ENCODE measurements around the gene RRAGC.

RRAGC gene

DNA sequence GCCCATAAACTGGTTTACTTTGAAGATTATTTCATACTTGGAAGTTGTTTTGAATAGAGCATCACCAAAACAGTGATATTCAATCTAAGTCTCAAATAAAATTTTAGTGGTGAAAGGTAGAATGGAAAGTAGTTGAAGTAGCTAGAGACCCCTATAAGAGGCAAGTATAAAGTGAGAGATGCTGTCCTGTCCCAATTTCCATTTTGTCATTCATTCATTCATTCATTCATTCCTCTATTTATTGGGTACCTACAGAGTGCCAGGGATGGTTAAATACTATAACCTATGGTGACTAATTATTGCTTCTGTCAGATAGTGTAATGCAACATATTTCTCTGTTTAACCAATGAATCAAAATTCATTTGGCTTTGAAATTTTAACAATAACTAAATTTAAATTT lies 32.7 kb downstream of the RRAGC start:
- no peaks in the 10 kb centered on the region for H3K27me3 ChIP-seq (ENCODE audit: insufficient read depth, low read length, poor library complexity, severe bottlenecking)
- TF ChIP-seq EZH2phosphoT487 (IDR thresholded peaks at IDR 0.05; ENCODE audit: borderline replicate concordance), result no peak
- TF ChIP-seq, protein P1, sequence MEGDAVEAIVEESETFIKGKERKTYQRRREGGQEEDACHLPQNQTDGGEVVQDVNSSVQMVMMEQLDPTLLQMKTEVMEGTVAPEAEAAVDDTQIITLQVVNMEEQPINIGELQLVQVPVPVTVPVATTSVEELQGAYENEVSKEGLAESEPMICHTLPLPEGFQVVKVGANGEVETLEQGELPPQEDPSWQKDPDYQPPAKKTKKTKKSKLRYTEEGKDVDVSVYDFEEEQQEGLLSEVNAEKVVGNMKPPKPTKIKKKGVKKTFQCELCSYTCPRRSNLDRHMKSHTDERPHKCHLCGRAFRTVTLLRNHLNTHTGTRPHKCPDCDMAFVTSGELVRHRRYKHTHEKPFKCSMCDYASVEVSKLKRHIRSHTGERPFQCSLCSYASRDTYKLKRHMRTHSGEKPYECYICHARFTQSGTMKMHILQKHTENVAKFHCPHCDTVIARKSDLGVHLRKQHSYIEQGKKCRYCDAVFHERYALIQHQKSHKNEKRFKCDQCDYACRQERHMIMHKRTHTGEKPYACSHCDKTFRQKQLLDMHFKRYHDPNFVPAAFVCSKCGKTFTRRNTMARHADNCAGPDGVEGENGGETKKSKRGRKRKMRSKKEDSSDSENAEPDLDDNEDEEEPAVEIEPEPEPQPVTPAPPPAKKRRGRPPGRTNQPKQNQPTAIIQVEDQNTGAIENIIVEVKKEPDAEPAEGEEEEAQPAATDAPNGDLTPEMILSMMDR (conservative IDR thresholded peaks at IDR 0.05; ENCODE audit: low read length), result no peak
- H3F3A ChIP-seq (ENCODE audit: low read depth), result no peaks in the 10 kb centered on the region
- H3K4me3 ChIP-seq (ENCODE audit: low read length, poor library complexity, severe bottlenecking), result no peak overlapping the region
- H3K4me2 ChIP-seq (ENCODE audit: low read depth, low read length, poor library complexity, severe bottlenecking), result no peak overlapping the region
- no peaks in the 10 kb centered on the region for H3K36me3 ChIP-seq (ENCODE audit: insufficient read depth, low read length)
- H3K79me2 ChIP-seq (ENCODE audit: insufficient read depth, low read length), result no peaks in the 10 kb centered on the region
- no peaks in the 10 kb centered on the region for H3K4me1 ChIP-seq (ENCODE audit: insufficient read depth, low read length, poor library complexity, severe bottlenecking)
- no peaks in the 10 kb centered on the region for H3K9me2 ChIP-seq (replicated peaks; ENCODE audit: low read depth, low read length)
- H3K9me3 ChIP-seq (ENCODE audit: insufficient read depth, low read depth, low read length), result no peaks in the 10 kb centered on the region
- H4K20me1 ChIP-seq (ENCODE audit: insufficient read depth, low read length, poor library complexity, severe bottlenecking), result no peaks in the 10 kb centered on the region
- no peak overlapping the region for H2AFZ ChIP-seq (ENCODE audit: low read length)
- no peak overlapping the region for H3K9ac ChIP-seq (ENCODE audit: low read depth, low read length, poor library complexity, severe bottlenecking)

DNA sequence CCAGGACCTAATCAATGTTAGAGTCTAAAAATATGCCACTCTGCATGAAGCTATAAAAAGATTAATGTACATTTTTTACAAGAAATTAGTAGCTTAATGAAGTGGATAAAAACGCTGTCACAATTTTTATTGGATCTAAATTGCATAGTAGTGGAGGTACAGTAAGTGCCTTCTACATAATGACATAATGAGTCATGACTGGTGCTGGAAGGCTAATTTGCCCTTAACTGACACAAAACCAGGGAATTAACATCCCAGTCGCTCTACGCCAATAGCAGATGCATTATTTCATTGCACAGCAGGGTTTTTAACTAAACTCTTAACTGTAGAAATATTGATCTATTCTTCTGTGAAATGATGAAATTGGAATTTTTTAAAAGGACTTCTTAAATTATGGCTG lies 33.3 kb downstream of the RRAGC start:
- H3K9me2 ChIP-seq (replicated peaks; ENCODE audit: low read depth, low read length), result no peaks in the 10 kb centered on the region
- H3K27me3 ChIP-seq (ENCODE audit: insufficient read depth, low read length, poor library complexity, severe bottlenecking), result no peaks in the 10 kb centered on the region
- no peaks in the 10 kb centered on the region for H3K79me2 ChIP-seq (ENCODE audit: insufficient read depth, low read length)
- H4K20me1 ChIP-seq (ENCODE audit: insufficient read depth, low read length, poor library complexity, severe bottlenecking), result no peaks in the 10 kb centered on the region
- no peak overlapping the region for H3K4me2 ChIP-seq (ENCODE audit: low read depth, low read length, poor library complexity, severe bottlenecking)
- H3K4me1 ChIP-seq (ENCODE audit: insufficient read depth, low read length, poor library complexity, severe bottlenecking), result no peaks in the 10 kb centered on the region
- H3K9ac ChIP-seq (ENCODE audit: low read depth, low read length, poor library complexity, severe bottlenecking), result no peak overlapping the region
- H3K36me3 ChIP-seq (ENCODE audit: insufficient read depth, low read length), result no peaks in the 10 kb centered on the region
- H3K4me3 ChIP-seq (ENCODE audit: low read length, poor library complexity, severe bottlenecking), result no peak overlapping the region
- no peaks in the 10 kb centered on the region for H3K9me3 ChIP-seq (ENCODE audit: insufficient read depth, low read depth, low read length)
- no peaks in the 10 kb centered on the region for H3F3A ChIP-seq (ENCODE audit: low read depth)
- no peak for TF ChIP-seq EZH2phosphoT487 (IDR thresholded peaks at IDR 0.05; ENCODE audit: borderline replicate concordance)
- TF ChIP-seq, protein P1 (conservative IDR thresholded peaks at IDR 0.05; ENCODE audit: low read length), result no peak
- H2AFZ ChIP-seq (ENCODE audit: low read length), result no peak overlapping the region

DNA sequence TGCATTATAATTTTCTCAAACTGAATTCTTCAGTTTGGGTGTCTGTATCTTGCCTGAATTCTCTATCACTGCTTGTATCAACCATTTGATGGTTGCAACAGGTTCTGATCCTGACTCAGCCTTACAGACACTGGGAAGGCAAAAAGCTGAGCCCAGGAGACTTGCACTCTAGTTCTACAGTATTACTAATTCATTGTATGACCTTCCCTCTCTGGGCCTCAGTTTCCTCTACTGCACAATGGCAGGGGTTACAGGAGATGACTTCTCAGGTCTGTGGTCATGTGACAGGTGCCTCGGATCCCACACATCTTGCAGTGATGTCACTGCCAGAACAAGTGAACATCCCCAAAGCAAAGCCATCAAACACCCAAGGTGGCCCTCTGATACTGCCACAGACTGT lies 38.7 kb downstream of the RRAGC start:
- H3K9me3 ChIP-seq (ENCODE audit: insufficient read depth, low read depth, low read length), result no peaks in the 10 kb centered on the region
- TF ChIP-seq, protein P1 (conservative IDR thresholded peaks at IDR 0.05; ENCODE audit: low read length), result no peak
- TF ChIP-seq EZH2phosphoT487 (IDR thresholded peaks at IDR 0.05; ENCODE audit: borderline replicate concordance), result no peak
- no peaks in the 10 kb centered on the region for H3F3A ChIP-seq (ENCODE audit: low read depth)
- no peaks in the 10 kb centered on the region for H3K36me3 ChIP-seq (ENCODE audit: insufficient read depth, low read length)
- H4K20me1 ChIP-seq (ENCODE audit: insufficient read depth, low read length, poor library complexity, severe bottlenecking), result no peaks in the 10 kb centered on the region
- no peaks in the 10 kb centered on the region for H3K9me2 ChIP-seq (replicated peaks; ENCODE audit: low read depth, low read length)
- no peak overlapping the region for H3K4me2 ChIP-seq (ENCODE audit: low read depth, low read length, poor library complexity, severe bottlenecking)
- no peaks in the 10 kb centered on the region for H3K27me3 ChIP-seq (ENCODE audit: insufficient read depth, low read length, poor library complexity, severe bottlenecking)
- no peak overlapping the region for H3K9ac ChIP-seq (ENCODE audit: low read depth, low read length, poor library complexity, severe bottlenecking)
- no peak overlapping the region for H2AFZ ChIP-seq (ENCODE audit: low read length)
- H3K4me1 ChIP-seq (ENCODE audit: insufficient read depth, low read length, poor library complexity, severe bottlenecking), result no peaks in the 10 kb centered on the region
- H3K4me3 ChIP-seq (ENCODE audit: low read length, poor library complexity, severe bottlenecking), result no peak overlapping the region
- no peaks in the 10 kb centered on the region for H3K79me2 ChIP-seq (ENCODE audit: insufficient read depth, low read length)

Measured in Loucy (cell line).